GM20000 (cell line): ENCODE data around the gene LFNG.
A peak's percentile ranks its signal among the peaks of the same experiment; 100 is the strongest.
"Not testable (repeated sequence)": the region's sequence is repeated elsewhere in the genome, so short reads cannot be mapped to it uniquely, and the experiment has no call there.

Source experiments
- DNase-seq: peaks from one replicate; pipeline ENCODE4 v3.0.0; 2012; ENCODE audit warnings: low spot score
- TF ChIP-seq, protein P1 (sequence below): IDR thresholded peaks from 2 replicates; pipeline ENCODE4 v1.5.1; 2012; ENCODE audit warnings: mild to moderate bottlenecking, control low read depth; ENCODE audit errors: extremely low read depth, missing control alignments

Gene LFNG

DNA sequence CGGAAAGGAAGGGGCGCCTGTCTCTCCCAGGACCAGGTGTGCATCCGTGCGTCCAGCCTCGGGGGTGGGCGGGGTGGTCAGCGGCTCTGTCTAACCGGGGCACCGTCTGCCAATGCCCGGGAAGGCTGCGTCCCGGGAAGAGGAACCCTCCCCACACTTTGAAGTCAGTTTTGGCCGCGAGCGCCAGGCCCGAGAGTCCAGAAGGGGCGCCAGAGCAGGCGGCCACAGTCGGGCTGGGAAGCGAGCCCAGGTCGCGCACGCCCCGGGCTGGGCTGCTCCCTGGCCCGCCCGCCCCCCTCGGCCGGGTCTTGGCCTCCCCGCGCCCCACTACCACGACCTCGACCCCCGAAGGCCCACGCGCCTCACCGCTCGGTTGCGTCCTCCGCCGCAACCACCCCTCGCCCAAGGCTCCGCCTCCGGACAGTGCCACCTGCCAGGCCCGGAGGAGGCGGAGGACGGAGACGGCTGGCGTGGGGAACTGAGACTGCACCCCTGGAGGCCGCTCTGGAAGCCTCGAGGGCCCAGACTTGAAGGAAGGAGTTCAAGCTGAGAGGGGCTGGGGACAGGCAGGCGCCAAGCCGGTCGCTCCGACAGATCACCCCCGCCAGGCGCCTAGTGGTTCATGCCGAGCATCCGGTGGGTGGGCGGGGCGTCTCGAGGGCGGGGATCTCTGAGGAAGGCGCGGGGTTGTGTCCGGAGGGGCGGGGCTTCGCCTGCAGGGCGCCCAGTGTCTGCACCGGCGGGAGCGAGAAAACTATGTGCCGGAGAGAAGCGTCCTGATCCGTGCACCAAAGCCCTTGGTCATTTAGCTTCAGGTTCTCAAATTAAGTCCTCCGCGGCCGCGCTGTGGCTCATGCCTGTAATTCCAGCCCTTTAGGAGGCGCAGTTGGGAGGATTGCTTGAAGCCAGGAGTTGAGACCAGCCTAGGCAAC lies 35.8 kb downstream of the LFNG start, which contains the start of gene BRAT1:
TSS of gene BRAT1 (minus strand) at position 404 of the 932 bp plus-strand sequence. CDS start 1,093 bp downstream, outside the sequence.
- TF ChIP-seq, protein P1, sequence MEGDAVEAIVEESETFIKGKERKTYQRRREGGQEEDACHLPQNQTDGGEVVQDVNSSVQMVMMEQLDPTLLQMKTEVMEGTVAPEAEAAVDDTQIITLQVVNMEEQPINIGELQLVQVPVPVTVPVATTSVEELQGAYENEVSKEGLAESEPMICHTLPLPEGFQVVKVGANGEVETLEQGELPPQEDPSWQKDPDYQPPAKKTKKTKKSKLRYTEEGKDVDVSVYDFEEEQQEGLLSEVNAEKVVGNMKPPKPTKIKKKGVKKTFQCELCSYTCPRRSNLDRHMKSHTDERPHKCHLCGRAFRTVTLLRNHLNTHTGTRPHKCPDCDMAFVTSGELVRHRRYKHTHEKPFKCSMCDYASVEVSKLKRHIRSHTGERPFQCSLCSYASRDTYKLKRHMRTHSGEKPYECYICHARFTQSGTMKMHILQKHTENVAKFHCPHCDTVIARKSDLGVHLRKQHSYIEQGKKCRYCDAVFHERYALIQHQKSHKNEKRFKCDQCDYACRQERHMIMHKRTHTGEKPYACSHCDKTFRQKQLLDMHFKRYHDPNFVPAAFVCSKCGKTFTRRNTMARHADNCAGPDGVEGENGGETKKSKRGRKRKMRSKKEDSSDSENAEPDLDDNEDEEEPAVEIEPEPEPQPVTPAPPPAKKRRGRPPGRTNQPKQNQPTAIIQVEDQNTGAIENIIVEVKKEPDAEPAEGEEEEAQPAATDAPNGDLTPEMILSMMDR: peak; percentile 51
- peak; percentile 99 for DNase-seq

GRCh38 chr7:2558629-2559282 lies 39.2 kb downstream of the LFNG start, which contains the start of gene IQCE:
Gene IQCE (plus strand): TSS chr7:2558979. CDS start chr7:2559182, 203 bp downstream.
- DNase-seq: peak; percentile 96
- TF ChIP-seq, protein P1: no peak

- DNase-seq: no peak
- TF ChIP-seq, protein P1: no peak
Observed at GRCh38 chr7:2559283-2559950, 39.8 kb downstream of the LFNG start.

DNA sequence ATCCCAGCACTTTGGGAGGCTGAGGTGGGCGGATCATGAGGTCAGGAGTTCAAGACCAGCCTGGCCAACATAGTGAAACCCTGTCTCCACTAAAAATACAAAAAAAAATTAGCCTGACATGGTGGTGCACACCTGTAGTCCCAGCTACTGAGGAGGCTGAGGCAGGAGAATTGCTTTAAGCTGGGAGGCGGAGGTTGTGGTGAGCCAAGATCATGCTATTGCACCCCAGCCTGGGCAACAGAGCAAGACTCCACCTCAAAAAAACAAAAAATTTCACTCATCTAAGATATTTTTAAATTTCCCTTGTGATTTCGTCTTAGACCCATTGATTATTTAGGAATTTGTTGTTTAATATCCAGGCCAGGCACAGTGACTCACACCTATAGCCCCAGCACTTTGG lies 44.4 kb downstream of the LFNG start:
- not testable (repeated sequence) for DNase-seq

- TF ChIP-seq, protein P1: no peak
- DNase-seq: no peak
Observed at GRCh38 chr7:2564970-2565540, 45.5 kb downstream of the LFNG start.

GRCh38 chr7:2566348-2566889 lies 46.8 kb downstream of the LFNG start:
- TF ChIP-seq, protein P1: no peak
- DNase-seq: no peak

DNA sequence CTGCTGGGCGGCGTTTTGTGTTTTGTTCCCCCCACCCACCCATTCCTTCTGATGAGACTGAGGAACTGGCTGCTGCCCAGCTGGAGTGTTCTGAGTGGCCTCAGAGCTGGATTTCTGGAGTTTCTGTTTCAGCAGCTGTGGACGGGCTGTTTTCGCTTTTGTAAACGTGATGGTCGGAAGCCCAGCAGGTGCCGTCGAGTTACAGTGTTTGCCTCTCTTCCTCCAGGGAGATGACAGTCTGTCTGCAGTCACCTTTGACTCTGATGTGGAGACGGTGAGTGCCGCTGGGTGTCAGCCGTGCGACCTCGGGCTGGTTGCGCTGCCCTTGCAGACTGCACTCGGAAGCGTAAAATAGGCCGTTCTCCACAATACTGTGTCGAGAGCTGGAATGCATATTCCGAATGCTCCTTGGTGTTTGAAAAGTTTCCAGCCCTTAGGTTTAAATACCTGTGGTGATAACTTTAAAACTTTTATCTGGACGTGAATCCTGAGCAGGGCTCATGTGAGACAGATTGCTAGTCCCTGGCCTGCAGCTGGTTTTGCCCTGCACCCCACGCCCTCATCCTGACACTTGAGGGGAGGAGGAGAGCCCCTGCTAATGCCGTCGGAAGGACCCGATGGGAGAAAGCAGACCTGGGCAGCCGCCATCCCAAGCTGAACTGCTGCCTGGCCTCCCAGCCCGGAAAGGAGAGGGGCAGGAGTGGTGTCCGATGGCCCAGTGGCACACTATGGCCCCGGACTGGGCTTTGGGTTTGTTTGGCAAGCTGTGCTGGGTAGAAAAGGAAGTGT lies 47.5 kb downstream of the LFNG start:
- TF ChIP-seq, protein P1: no peak
- DNase-seq: peak; percentile 58
